K562 (cell line): ENCODE results near the gene ANXA7. TPM values are rescaled to one million over a fixed set of nuclear protein-coding genes. Genes with fewer than 3 reads are reported as not detected.

Experiments used
- ATAC-seq: fragments of 200-7000 bp; cut with Tn5 transposase; 3 replicates; pipeline ENCODE4 v1.9.1; 2020; ENCODE audit warnings: moderate library complexity
- BruUV-seq: library from RNA; stranded (reverse); fragments of 400-500 nt; replicated peaks from 2 replicates; lab custom pipeline; 2021; lab: Mats Ljungman, UMichigan
- CTCF ChIA-PET: fragments of 300-600 bp; formaldehyde crosslinking; extraction: SDS; loops from one replicate; lab custom pipeline; 2021; ENCODE audit warnings: low intra/inter-chr PET ratio; lab: Yijun Ruan, JAX
- POLR2A ChIA-PET: fragments of 300-600, 350-650 bp; sonication (Branson Sonifier 250); formaldehyde crosslinking; extraction: SDS; loops from one replicate; lab custom pipeline; 2021; ENCODE audit warnings: antibody characterized with exemption, inconsistent platforms; lab: Yijun Ruan, JAX
- DNase-seq, 4 experiments: peaks; one replicate each; pipeline versions ENCODE4 v3.0.0 to v3.0.0-alpha.2; 2011 to 2018; ENCODE audit warnings: low spot score in 3 of 4, mixed read lengths in 3 of 4; ENCODE audit errors: extremely low read depth in 1 of 4
- FAIRE-seq: peaks from 2 replicates; lab custom pipeline; 2011; peaks lifted over from hg19 to GRCh38; lab: Jason Lieb, UNC
- H2AFZ ChIP-seq: 2 replicates; pipeline ENCODE4 v1.6.0; 2011; ENCODE audit warnings: low read depth, low read length, control low read depth, inconsistent platforms
- H3K27ac ChIP-seq: fragments of 200-600 bp; 3 replicates; pipeline ENCODE4 v1.8.0; 2011; ENCODE audit warnings: low read depth, mild to moderate bottlenecking, control low read depth, inconsistent platforms, low read length, moderate library complexity, mixed read lengths; ENCODE audit errors: extremely low read depth
- H3K27me3 ChIP-seq, 2 experiments: fragments of 300-600 bp in 1 of 2; 2 replicates in 1 of 2; 3 replicates in 1 of 2; pipeline versions ENCODE4 v1.6.0 to v1.8.0; 2011; ENCODE audit warnings: inconsistent platforms in 2 of 2, low read length in 2 of 2, mild to moderate bottlenecking in 1 of 2, mixed read lengths in 1 of 2, moderate library complexity in 1 of 2; ENCODE audit not compliant: control insufficient read depth in 2 of 2, insufficient read depth in 2 of 2
- H3K36me3 ChIP-seq: fragments of 300-600 bp; 3 replicates; pipeline ENCODE4 v1.8.0; 2011; ENCODE audit warnings: mild to moderate bottlenecking, low read length, inconsistent platforms; ENCODE audit not compliant: control insufficient read depth, insufficient read depth
- H3K4me1 ChIP-seq, 2 experiments: fragments of 200-600 bp in 1 of 2; replicated peaks in 1 of 2; 2 replicates in 1 of 2; 3 replicates in 1 of 2; pipeline versions ENCODE4 v1.5.1 to v1.8.0; 2011; ENCODE audit warnings: inconsistent platforms in 2 of 2, low read length in 2 of 2, mild to moderate bottlenecking in 1 of 2, mixed read lengths in 1 of 2, moderate library complexity in 1 of 2; ENCODE audit not compliant: control insufficient read depth in 2 of 2, insufficient read depth in 2 of 2
- H3K4me2 ChIP-seq: 2 replicates; pipeline ENCODE4 v1.6.1; 2011; ENCODE audit warnings: low read length, control low read depth, inconsistent platforms, mixed read lengths; ENCODE audit not compliant: insufficient read depth
- H3K4me3 ChIP-seq: fragments of 200-600 bp; sonication (generic), shearing (Covaris generic); 2 replicates; pipeline ENCODE4 v1.5.1; 2016; ENCODE audit warnings: control low read depth, inconsistent platforms
- H3K79me2 ChIP-seq: fragments of 200-600 bp; 3 replicates; pipeline ENCODE4 v1.8.0; 2011; ENCODE audit warnings: low read length, inconsistent platforms; ENCODE audit not compliant: control insufficient read depth, insufficient read depth
- H3K9ac ChIP-seq, 2 experiments: 2 replicates each; pipeline versions ENCODE4 v1.6.0 to v1.6.1; 2011; ENCODE audit warnings: low read depth in 2 of 2, low read length in 2 of 2, control low read depth in 1 of 2, inconsistent platforms in 1 of 2, mild to moderate bottlenecking in 1 of 2, mixed read lengths in 1 of 2; ENCODE audit not compliant: insufficient read depth in 1 of 2
- H3K9me1 ChIP-seq: one replicate; pipeline ENCODE4 v1.6.0; 2011; ENCODE audit warnings: inconsistent platforms, mild to moderate bottlenecking, low read length, moderate library complexity; ENCODE audit not compliant: control insufficient read depth, insufficient read depth
- H3K9me3 ChIP-seq: replicated peaks from 2 replicates; pipeline ENCODE4 v1.5.1; 2011; ENCODE audit warnings: low read depth, low read length, inconsistent platforms; ENCODE audit not compliant: control insufficient read depth, insufficient read depth
- H4K20me1 ChIP-seq: replicated peaks from 2 replicates; pipeline ENCODE4 v1.6.1; 2011; ENCODE audit warnings: low read length, inconsistent platforms, mixed read lengths; ENCODE audit not compliant: control insufficient read depth, insufficient read depth
- CHD1 ChIP-seq: fragments of 200-600 bp; sonication (generic); IDR thresholded peaks from one replicate; pipeline ENCODE4 v1.6.1; 2012; ENCODE audit warnings: mild to moderate bottlenecking, moderate library complexity, low read length, inconsistent platforms
- DMBX1 ChIP-seq: fragments of 250-450 bp; sonication (Bioruptor Pico); IDR thresholded peaks from 2 replicates; pipeline ENCODE4 v1.8.0; 2022; ENCODE audit warnings: inconsistent platforms, mild to moderate bottlenecking, moderate library complexity, borderline replicate concordance
- EGR1 ChIP-seq: fragments of 450-650 bp; conservative IDR thresholded peaks from 2 replicates; pipeline ENCODE4 v1.6.1; 2017; ENCODE audit warnings: mild to moderate bottlenecking
- FOSL1 ChIP-seq: fragments of 200-800 bp; sonication (Bioruptor generic); conservative IDR thresholded peaks from 2 replicates; pipeline ENCODE4 v1.6.1; 2016; ENCODE audit warnings: missing genetic modification characterization, missing compliant biosample characterization
- ID3 ChIP-seq, 2 experiments: fragments of 250-450 bp in 1 of 2; fragments of 450-650 bp in 1 of 2; sonication (Bioruptor Pico) in 1 of 2; IDR thresholded peaks; 2 replicates each; pipeline versions ENCODE4 v1.6.1 to v1.8.0; 2016 to 2021; ENCODE audit warnings: mild to moderate bottlenecking in 2 of 2, moderate library complexity in 2 of 2, missing compliant biosample characterization in 1 of 2, missing genetic modification characterization in 1 of 2
- PHTF2 ChIP-seq: fragments of 250-450 bp; sonication (Bioruptor Pico); IDR thresholded peaks from 2 replicates; pipeline ENCODE4 v1.5.0; 2021; ENCODE audit warnings: mild to moderate bottlenecking
- RUNX1 ChIP-seq: sonication (generic); IDR thresholded peaks from 2 replicates; pipeline ENCODE4 v1.6.1; 2016; ENCODE audit warnings: antibody characterized with exemption, low read depth
- ZNF197 ChIP-seq: fragments of 200-800 bp; sonication (Bioruptor generic); IDR thresholded peaks from 2 replicates; pipeline ENCODE4 v1.6.1; 2016; ENCODE audit warnings: low read depth, missing genetic modification characterization, missing compliant biosample characterization
- ZNF212 ChIP-seq: fragments of 450-650 bp; formaldehyde crosslinking; IDR thresholded peaks from 2 replicates; pipeline ENCODE4 v1.4.0; 2020; ENCODE audit warnings: mild to moderate bottlenecking
- ZNF507 ChIP-seq: conservative IDR thresholded peaks from 2 replicates; pipeline ENCODE4 v1.6.1; 2017; ENCODE audit warnings: missing genetic modification characterization, missing compliant biosample characterization
- ZNF589 ChIP-seq: fragments of 200-800 bp; sonication (Bioruptor generic); IDR thresholded peaks from 2 replicates; pipeline ENCODE4 v1.6.1; 2016; ENCODE audit warnings: low read depth, missing genetic modification characterization, missing compliant biosample characterization
- ZNF764 ChIP-seq: fragments of 250-450 bp; sonication (Bioruptor Pico); IDR thresholded peaks from 2 replicates; pipeline ENCODE4 v1.4.0; 2020; ENCODE audit warnings: low read depth, mild to moderate bottlenecking, moderate library complexity
- WGBS: fragments of 100-300 bp; shearing (Covaris generic); methylation state at CpG from one replicate; pipeline ENCODE4 v1.1.6; 2016; ENCODE audit warnings: low coverage, mixed read lengths; ENCODE audit not compliant: insufficient coverage; ENCODE audit errors: missing lambda C conversion rate; 5-methylcytosine and 5-hydroxymethylcytosine counted together
- in situ Hi-C: fragments of 300-500 bp; cut with MboI; formaldehyde crosslinking; loops from 4 replicates; pipeline ENCODE4 v1.15.0; 2018; ENCODE audit warnings: inconsistent platforms, mixed read lengths
- intact Hi-C: fragments of 100-400 bp; cut with micrococcal nuclease; formaldehyde crosslinking; loops from 2 replicates; pipeline ENCODE4 v1.14.2; 2022
- polyA plus RNA-seq, 8 experiments: library from polyadenylated mRNA; depleted of rRNA in 4 of 8; stranded (reverse) in 5 of 8; unstranded in 3 of 8; fragments of >200 nt; fragmentation: Nextera tagmentation in 2 of 8; fragmentation: Illumina TruSeq in 1 of 8; extraction: Ambion mirVana in 2 of 8; extraction: Trizol in 1 of 8; gene quantifications; 2 replicates each; pipeline versions ENCODE4 v1.2.1 to v1.2.3, GENCODE V29; 2011 to 2014; ENCODE audit warnings: inconsistent platforms in 1 of 8, missing spikeins in 1 of 8
- total RNA-seq, 7 experiments: library from RNA; depleted of rRNA in 6 of 7; stranded (reverse); fragments of >200 nt in 6 of 7; fragmentation: Illumina TruSeq in 2 of 7; extraction: Trizol in 2 of 7; gene quantifications; 2 replicates each; pipeline versions ENCODE4 v1.2.1 to v1.2.3, GENCODE V29; 2011 to 2021; ENCODE audit warnings: low replicate concordance in 1 of 7
- TF ChIP-seq, protein P1 (sequence below): fragments of 450-650 bp; formaldehyde crosslinking; IDR thresholded peaks from 2 replicates; pipeline ENCODE4 v1.4.0; 2020; ENCODE audit warnings: mild to moderate bottlenecking, moderate library complexity

ANXA7 gene
- total and polyA plus RNA-seq, 9 of the 15 experiments (the other 6 are each of a cell fraction or from before 2014, with no cell fraction given) = 81.6 to 157 (median 122) TPM

DNA sequence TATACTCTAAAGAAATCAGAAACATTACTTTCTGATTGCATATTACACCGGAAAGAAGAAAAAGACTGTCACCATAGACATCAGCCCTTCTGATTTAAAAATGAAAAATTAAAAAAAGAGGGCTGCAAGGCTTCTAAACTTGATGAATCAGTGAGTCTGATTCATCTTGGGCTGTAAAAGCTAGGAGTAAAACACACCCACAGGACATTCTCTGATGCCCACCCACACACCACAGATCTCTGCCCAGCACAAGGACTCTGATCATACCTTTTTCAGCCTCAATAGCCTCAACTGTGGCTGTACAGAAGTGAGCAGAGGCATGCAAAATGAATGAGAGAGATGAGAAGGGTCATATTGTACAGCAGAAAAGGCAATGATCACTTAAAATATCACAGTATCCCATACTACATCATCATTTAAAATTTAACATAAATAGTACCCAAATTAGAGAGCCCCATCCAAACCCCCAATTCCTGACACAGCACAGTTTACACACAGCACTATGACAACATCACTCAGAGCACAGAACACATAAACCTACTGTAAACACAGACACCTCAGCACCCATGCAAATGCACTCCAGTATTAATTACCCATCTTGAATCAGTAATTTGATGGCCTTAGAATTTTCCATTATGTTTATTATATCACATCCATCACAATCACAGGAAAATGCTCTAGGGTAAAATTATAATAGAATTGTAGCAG is 25.9 kb upstream of the ANXA7 start:
- WGBS = 65% methylated on average over 1 of the region's 1 CpG
- no peak overlapping the region for H3K27ac ChIP-seq
- intact Hi-C loops (no loop called here), in situ Hi-C loops (no loop called here)
- ChIA-PET POLR2A (no interaction called here), CTCF (no interaction called here)
- H2AFZ ChIP-seq = no peak overlapping the region
- BruUV-seq = no TSS peak
- no peaks in the 10 kb centered on the region for H3K79me2 ChIP-seq
- TF ChIP-seq EGR1 (peak; percentile 74), ID3 (CRISPR knock-in tag; IDR thresholded peaks at IDR 0.05) (no peak), ID3 (tag; IDR thresholded peaks at IDR 0.05) (no peak), DMBX1 (no peak)
- H3K9me1 ChIP-seq = no peaks in the 10 kb centered on the region
- no peak for ATAC-seq
- no peak for DNase-seq
- no peaks in the 10 kb centered on the region for H3K9me3 ChIP-seq
- no peak overlapping the region for H3K4me2 ChIP-seq
- no peak overlapping the region for H3K9ac ChIP-seq
- H3K27me3 ChIP-seq = no peaks in the 10 kb centered on the region
- no peaks in the 10 kb centered on the region; a peak in 2 of 5 replicates for H3K4me1 ChIP-seq
- peaks cover 23% of the 10 kb centered on the region; the same call in 1 of the 3 replicates for H3K36me3 ChIP-seq
- no peak for FAIRE-seq
- H4K20me1 ChIP-seq = no peaks in the 10 kb centered on the region
- no peak overlapping the region for H3K4me3 ChIP-seq

DNA sequence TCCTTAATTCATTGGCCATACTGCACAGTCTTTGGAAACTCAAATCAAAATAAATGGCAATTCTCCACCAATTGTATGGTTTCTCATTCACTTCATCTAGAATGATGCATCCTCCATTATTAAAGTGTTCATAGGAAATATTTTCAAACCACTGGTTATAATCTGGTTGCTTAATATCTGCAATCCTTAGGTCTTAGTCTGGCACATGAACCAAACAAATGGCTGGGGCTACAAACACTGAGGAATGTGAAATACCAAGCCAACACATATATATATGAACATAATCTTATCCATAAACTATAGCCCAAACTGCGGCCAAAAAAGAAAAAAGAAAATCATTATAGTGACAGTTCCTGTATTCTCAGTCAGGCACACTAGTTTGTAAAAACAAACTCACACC is 25.2 kb upstream of the ANXA7 start:
- ChIA-PET CTCF (no interaction called here), POLR2A (interaction anchor here (0.8 to 0.9 kb wide), 2 partner anchors 10 to 12 kb away, joined by 3 read pairs; no protein-coding TSS in a partner anchor)
- no peak overlapping the region for H3K4me3 ChIP-seq
- no peaks in the 10 kb centered on the region for H3K27me3 ChIP-seq
- H2AFZ ChIP-seq = no peak overlapping the region
- in situ Hi-C loops (no loop called here), intact Hi-C loops (no loop called here)
- no peak overlapping the region for H3K4me2 ChIP-seq
- H3K9me3 ChIP-seq = no peaks in the 10 kb centered on the region
- no peaks in the 10 kb centered on the region for H3K9me1 ChIP-seq
- WGBS = 100% methylated on average over 1 of the region's 1 CpG
- no peaks in the 10 kb centered on the region for H4K20me1 ChIP-seq
- BruUV-seq = no TSS peak
- ATAC-seq (no peak), FAIRE-seq (no peak), DNase-seq (no peak)
- H3K27ac ChIP-seq = no peak overlapping the region
- no peaks in the 10 kb centered on the region; a peak in 2 of 5 replicates for H3K4me1 ChIP-seq
- peaks cover 19% of the 10 kb centered on the region; the same call in 1 of the 3 replicates for H3K36me3 ChIP-seq
- no peaks in the 10 kb centered on the region for H3K79me2 ChIP-seq
- H3K9ac ChIP-seq = no peak overlapping the region
- TF ChIP-seq, protein P1, sequence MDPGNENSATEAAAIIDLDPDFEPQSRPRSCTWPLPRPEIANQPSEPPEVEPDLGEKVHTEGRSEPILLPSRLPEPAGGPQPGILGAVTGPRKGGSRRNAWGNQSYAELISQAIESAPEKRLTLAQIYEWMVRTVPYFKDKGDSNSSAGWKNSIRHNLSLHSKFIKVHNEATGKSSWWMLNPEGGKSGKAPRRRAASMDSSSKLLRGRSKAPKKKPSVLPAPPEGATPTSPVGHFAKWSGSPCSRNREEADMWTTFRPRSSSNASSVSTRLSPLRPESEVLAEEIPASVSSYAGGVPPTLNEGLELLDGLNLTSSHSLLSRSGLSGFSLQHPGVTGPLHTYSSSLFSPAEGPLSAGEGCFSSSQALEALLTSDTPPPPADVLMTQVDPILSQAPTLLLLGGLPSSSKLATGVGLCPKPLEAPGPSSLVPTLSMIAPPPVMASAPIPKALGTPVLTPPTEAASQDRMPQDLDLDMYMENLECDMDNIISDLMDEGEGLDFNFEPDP (CRISPR knock-in tag) = no peak
- TF ChIP-seq ZNF197 (no peak), ZNF764 (CRISPR knock-in tag) (no peak), CHD1 (no peak), FOSL1 (tag) (no peak), PHTF2 (no peak), RUNX1 (no peak), ZNF507 (tag) (no peak), ZNF212 (CRISPR knock-in tag) (no peak), ZNF589 (no peak)
